ENCODE results near the gene CEP192.

- TF ChIP-seq EZH2 (IDR thresholded peaks at IDR 0.05; ENCODE audit: borderline replicate concordance, insufficient read depth, low read depth, low read length, poor library complexity, severe bottlenecking), result no peak
- TF ChIP-seq CTCF (IDR thresholded peaks at IDR 0.05), result no peak
These were observed 154.6 kb downstream of the CEP192 start for GRCh38 chr18:13145636-13146190.
